Glutamatergic neuron (in vitro differentiated cells): ENCODE measurements around the gene RREB1. TPM values are rescaled to one million over a fixed set of nuclear protein-coding genes. Genes with fewer than 3 reads are reported as not detected.

Source experiments
- DNase-seq: peaks from one replicate; pipeline ENCODE4 v3.0.0; 2022
- H3K27ac Mint-ChIP-seq: one replicate; pipeline ENCODE4 v1.8.0; 2020; ENCODE audit warnings: mild to moderate bottlenecking, mixed read lengths, inconsistent platforms; ENCODE audit not compliant: unreplicated experiment
- H3K27me3 Mint-ChIP-seq: one replicate; pipeline ENCODE4 v1.8.0; 2020; ENCODE audit warnings: mild to moderate bottlenecking, moderate library complexity, mixed read lengths, inconsistent platforms; ENCODE audit not compliant: unreplicated experiment
- H3K36me3 Mint-ChIP-seq: one replicate; pipeline ENCODE4 v1.8.0; 2020; ENCODE audit warnings: mild to moderate bottlenecking, mixed read lengths, inconsistent platforms; ENCODE audit not compliant: unreplicated experiment
- H3K4me1 Mint-ChIP-seq: one replicate; pipeline ENCODE4 v1.8.0; 2020; ENCODE audit warnings: mild to moderate bottlenecking, low read depth, mixed read lengths, inconsistent platforms; ENCODE audit not compliant: unreplicated experiment
- H3K4me3 Mint-ChIP-seq: one replicate; pipeline ENCODE4 v1.8.0; 2020; ENCODE audit warnings: mild to moderate bottlenecking, mixed read lengths, inconsistent platforms; ENCODE audit not compliant: unreplicated experiment
- H3K9me3 Mint-ChIP-seq: one replicate; pipeline ENCODE4 v1.8.0; 2020; ENCODE audit warnings: mild to moderate bottlenecking, moderate library complexity, mixed read lengths, inconsistent platforms; ENCODE audit not compliant: unreplicated experiment
- total RNA-seq: library from RNA; stranded (reverse); fragmentation: NEBNext Ultra II Directional; extraction: Animal tissue kit (Norgen Biotek cat#: 25700); gene quantifications from one replicate; pipeline ENCODE4 v1.2.1, GENCODE V29; 2021; ENCODE audit not compliant: unreplicated experiment
- TF ChIP-seq, protein P1 (sequence below): fragments of 200-600 bp; sonication (generic); IDR thresholded peaks from one replicate; pipeline ENCODE4 v1.5.0; 2021; ENCODE audit not compliant: partially characterized antibody, unreplicated experiment

Gene RREB1
- total RNA-seq, 1 donor from 2014 or later: 3.4 TPM

GRCh38 chr6:7114744-7115458 is 7.1 kb downstream of the RREB1 start:
- Mint-ChIP-seq H3K27me3 (no peaks in the 10 kb centered on the region), H3K4me1 (peaks cover 8% of the 10 kb centered on the region), H3K9me3 (no peaks in the 10 kb centered on the region), H3K36me3 (no peaks in the 10 kb centered on the region), H3K4me3 (no peak overlapping the region), H3K27ac (no peak overlapping the region)
- DNase-seq: no peak
- TF ChIP-seq, protein P1, sequence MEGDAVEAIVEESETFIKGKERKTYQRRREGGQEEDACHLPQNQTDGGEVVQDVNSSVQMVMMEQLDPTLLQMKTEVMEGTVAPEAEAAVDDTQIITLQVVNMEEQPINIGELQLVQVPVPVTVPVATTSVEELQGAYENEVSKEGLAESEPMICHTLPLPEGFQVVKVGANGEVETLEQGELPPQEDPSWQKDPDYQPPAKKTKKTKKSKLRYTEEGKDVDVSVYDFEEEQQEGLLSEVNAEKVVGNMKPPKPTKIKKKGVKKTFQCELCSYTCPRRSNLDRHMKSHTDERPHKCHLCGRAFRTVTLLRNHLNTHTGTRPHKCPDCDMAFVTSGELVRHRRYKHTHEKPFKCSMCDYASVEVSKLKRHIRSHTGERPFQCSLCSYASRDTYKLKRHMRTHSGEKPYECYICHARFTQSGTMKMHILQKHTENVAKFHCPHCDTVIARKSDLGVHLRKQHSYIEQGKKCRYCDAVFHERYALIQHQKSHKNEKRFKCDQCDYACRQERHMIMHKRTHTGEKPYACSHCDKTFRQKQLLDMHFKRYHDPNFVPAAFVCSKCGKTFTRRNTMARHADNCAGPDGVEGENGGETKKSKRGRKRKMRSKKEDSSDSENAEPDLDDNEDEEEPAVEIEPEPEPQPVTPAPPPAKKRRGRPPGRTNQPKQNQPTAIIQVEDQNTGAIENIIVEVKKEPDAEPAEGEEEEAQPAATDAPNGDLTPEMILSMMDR: no peak

DNA sequence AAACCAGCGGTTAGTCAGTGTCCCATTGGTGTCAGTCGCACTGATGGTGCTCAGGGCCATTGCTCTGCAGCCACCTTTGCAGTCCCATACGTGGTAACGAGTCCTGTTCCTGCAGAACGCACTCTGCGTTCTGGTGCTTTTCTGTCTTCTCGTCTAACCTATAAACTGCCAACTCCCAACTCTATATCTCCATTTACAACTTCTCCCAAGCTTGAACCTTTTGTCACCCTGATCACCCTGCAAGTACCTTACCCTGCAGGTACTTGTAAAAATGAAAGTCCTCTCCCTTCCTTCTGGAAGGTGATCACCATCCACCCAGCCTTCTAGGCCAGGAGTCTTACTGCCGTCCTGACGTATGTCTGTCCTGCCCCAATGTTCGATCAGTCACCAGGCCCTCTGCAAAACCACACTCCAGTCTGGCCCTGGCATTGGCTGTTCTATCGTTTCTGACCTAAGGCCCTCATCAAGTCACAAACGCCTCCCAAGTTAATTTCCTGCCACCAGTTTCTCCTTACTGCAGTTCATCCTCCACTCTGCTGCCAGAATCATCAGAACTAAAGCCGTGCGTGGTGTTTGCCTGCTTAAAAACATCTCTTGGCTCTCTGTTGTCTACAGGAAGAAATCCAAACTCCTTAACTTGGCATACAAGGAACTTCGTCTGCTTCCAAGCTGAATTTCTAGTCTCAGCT is 7.9 kb downstream of the RREB1 start:
- TF ChIP-seq, protein P1: no peak
- Mint-ChIP-seq H3K4me3 (no peak overlapping the region), H3K27ac (peak overlapping the region; percentile 3), H3K27me3 (no peaks in the 10 kb centered on the region), H3K36me3 (no peaks in the 10 kb centered on the region), H3K9me3 (no peaks in the 10 kb centered on the region), H3K4me1 (peaks cover 8% of the 10 kb centered on the region)
- no peak for DNase-seq

DNA sequence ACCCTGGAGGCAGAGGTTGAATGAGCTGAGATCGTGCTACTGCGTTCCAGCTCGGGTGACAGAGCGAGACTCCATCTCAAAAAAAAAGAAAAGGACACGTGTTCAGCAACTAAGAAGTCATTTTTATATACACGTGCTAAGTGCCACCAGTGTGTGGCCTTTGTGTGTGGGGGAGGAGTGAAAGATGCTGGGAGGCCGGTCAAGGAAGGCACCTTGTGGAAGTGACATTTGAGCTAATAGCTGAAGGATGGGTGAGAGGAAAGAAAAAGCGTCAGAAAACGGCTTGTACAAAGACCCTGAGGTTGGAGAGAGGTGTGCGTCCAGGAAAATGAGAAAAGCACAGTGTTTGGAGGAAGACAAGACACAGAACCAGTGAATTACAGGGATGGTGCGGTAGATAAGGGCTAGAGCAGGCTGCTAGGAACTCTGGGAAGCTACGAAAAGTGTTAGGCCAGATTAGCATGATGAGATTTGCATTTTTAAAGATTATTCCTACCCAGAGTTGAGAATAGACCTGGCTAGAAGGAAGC is 11.6 kb downstream of the RREB1 start:
- Mint-ChIP-seq H3K36me3 (no peaks in the 10 kb centered on the region), H3K4me1 (no peaks in the 10 kb centered on the region), H3K4me3 (no peak overlapping the region), H3K27ac (no peak overlapping the region), H3K27me3 (no peaks in the 10 kb centered on the region), H3K9me3 (no peaks in the 10 kb centered on the region)
- TF ChIP-seq, protein P1: no peak
- DNase-seq: no peak

- H3K36me3 Mint-ChIP-seq: no peaks in the 10 kb centered on the region
- H3K27ac Mint-ChIP-seq: no peak overlapping the region
- TF ChIP-seq, protein P1: no peak
- DNase-seq: no peak
- H3K27me3 Mint-ChIP-seq: peaks cover under 1% of the 10 kb centered on the region
- no peaks in the 10 kb centered on the region for H3K4me1 Mint-ChIP-seq
- H3K9me3 Mint-ChIP-seq: no peaks in the 10 kb centered on the region
- H3K4me3 Mint-ChIP-seq: no peak overlapping the region
Measured at GRCh38 chr6:7121700-7122241, 14.0 kb downstream of the RREB1 start.
